WTC11 (cell line): Measurements from ENCODE around the gene RASGRF2.

Experiments
- CTCF ChIP-seq: fragments of 200-600 bp; IDR thresholded peaks from 2 replicates; pipeline ENCODE4 v1.8.0; 2022; ENCODE audit warnings: antibody characterized with exemption
- ESRRA ChIP-seq: sonication (generic); formaldehyde crosslinking; IDR thresholded peaks from 2 replicates; pipeline ENCODE4 v1.8.1; 2022; ENCODE audit warnings: mild to moderate bottlenecking, missing genetic modification reagents, borderline replicate concordance
- ETV6 ChIP-seq: sonication (generic); formaldehyde crosslinking; IDR thresholded peaks from 2 replicates; pipeline ENCODE4 v1.8.1; 2022; ENCODE audit warnings: mild to moderate bottlenecking, missing genetic modification reagents
- GRHL2 ChIP-seq: fragments of 250-450 bp; sonication (Bioruptor Pico); IDR thresholded peaks from 2 replicates; pipeline ENCODE4 v1.8.0; 2022; ENCODE audit warnings: mild to moderate bottlenecking, moderate library complexity; ENCODE audit not compliant: insufficient replicate concordance, severe bottlenecking
- HMGA2 ChIP-seq: fragments of 250-450 bp; sonication (Bioruptor Pico); IDR thresholded peaks from 2 replicates; pipeline ENCODE4 v1.4.0; 2021; ENCODE audit warnings: mild to moderate bottlenecking, moderate library complexity
- NFATC4 ChIP-seq: fragments of 250-450 bp; sonication (Bioruptor Pico); IDR thresholded peaks from 2 replicates; pipeline ENCODE4 v1.9.0; 2021; ENCODE audit warnings: mild to moderate bottlenecking
- PREB ChIP-seq: sonication (generic); formaldehyde crosslinking; IDR thresholded peaks from 2 replicates; pipeline ENCODE4 v1.8.1; 2022; ENCODE audit warnings: mild to moderate bottlenecking, missing genetic modification reagents, moderate library complexity, borderline replicate concordance
- SP1 ChIP-seq: sonication (generic); formaldehyde crosslinking; conservative IDR thresholded peaks from 2 replicates; pipeline ENCODE4 v1.8.1; 2022; ENCODE audit warnings: missing genetic modification reagents
- TCF7 ChIP-seq: sonication (generic); formaldehyde crosslinking; IDR thresholded peaks from 2 replicates; pipeline ENCODE4 v1.8.0; 2022; ENCODE audit warnings: mild to moderate bottlenecking, low read depth, missing genetic modification reagents, moderate library complexity
- ZNF281 ChIP-seq: sonication (generic); formaldehyde crosslinking; IDR thresholded peaks from 2 replicates; pipeline ENCODE4 v1.8.0; 2023; ENCODE audit warnings: mild to moderate bottlenecking, missing genetic modification reagents

GRCh38 chr5:81219389-81219788 is 259.2 kb downstream of the RASGRF2 start:
- TF ChIP-seq GRHL2 (CRISPR knock-in tag) (no peak), CTCF (no peak), TCF7 (CRISPR knock-in tag) (no peak), ESRRA (CRISPR knock-in tag) (no peak), NFATC4 (no peak), HMGA2 (CRISPR knock-in tag) (no peak), SP1 (CRISPR knock-in tag) (no peak), PREB (no peak), ETV6 (no peak), ZNF281 (no peak)
